Measurements from ENCODE around the gene GRAMD1A. TPM values are rescaled to one million over a fixed set of nuclear protein-coding genes. Genes with fewer than 3 reads are reported as not detected.
A peak's percentile ranks its signal among the peaks of the same experiment; 100 is the strongest.

GRAMD1A gene
- total RNA-seq, 1 donor: 23.3 TPM

GRCh38 chr19:35041548-35042055 is 41.5 kb downstream of the GRAMD1A start, which contains the start of gene HPN:
Gene HPN, plus strand, starts transcription at chr19:35041721. Its CDS starts 786 bp downstream, at chr19:35042507.
- DNase-seq (ENCODE audit: low read depth): no peak
- H3K4me3 ChIP-seq (ENCODE audit: low read depth, low read length): no peak within 1 kb of the TSS
- no peak for TF ChIP-seq CTCF (IDR thresholded peaks at IDR 0.05; ENCODE audit: insufficient read depth, low read depth, low read length)

GRCh38 chr19:35042056-35042730 is 42.1 kb downstream of the GRAMD1A start:
- no peak overlapping the region for H3K4me3 ChIP-seq (ENCODE audit: low read depth, low read length)
- no peak for TF ChIP-seq CTCF (IDR thresholded peaks at IDR 0.05; ENCODE audit: insufficient read depth, low read depth, low read length)
- DNase-seq (ENCODE audit: low read depth): no peak

GRCh38 chr19:35042954-35043604 is 43.0 kb downstream of the GRAMD1A start:
- no peak overlapping the region for H3K4me3 ChIP-seq (ENCODE audit: low read depth, low read length)
- DNase-seq (ENCODE audit: low read depth): no peak
- TF ChIP-seq CTCF (IDR thresholded peaks at IDR 0.05; ENCODE audit: insufficient read depth, low read depth, low read length): no peak

GRCh38 chr19:35043906-35044305 is 43.8 kb downstream of the GRAMD1A start:
- TF ChIP-seq CTCF (IDR thresholded peaks at IDR 0.05; ENCODE audit: insufficient read depth, low read depth, low read length): no peak
- no peak overlapping the region for H3K4me3 ChIP-seq (ENCODE audit: low read depth, low read length)
- no peak for DNase-seq (ENCODE audit: low read depth)

GRCh38 chr19:35044317-35045117 is 44.4 kb downstream of the GRAMD1A start:
- no peak overlapping the region for H3K4me3 ChIP-seq (ENCODE audit: low read depth, low read length)
- peak; percentile 37 for DNase-seq (ENCODE audit: low read depth)
- peak; percentile 97 for TF ChIP-seq CTCF (IDR thresholded peaks at IDR 0.05; ENCODE audit: insufficient read depth, low read depth, low read length)

GRCh38 chr19:35045667-35046300 is 45.7 kb downstream of the GRAMD1A start:
- no peak for DNase-seq (ENCODE audit: low read depth)
- peak; percentile 41 for TF ChIP-seq CTCF (IDR thresholded peaks at IDR 0.05; ENCODE audit: insufficient read depth, low read depth, low read length)
- no peak overlapping the region for H3K4me3 ChIP-seq (ENCODE audit: low read depth, low read length)
